ENCODE data around the gene HOXD13.

Gene HOXD13

DNA sequence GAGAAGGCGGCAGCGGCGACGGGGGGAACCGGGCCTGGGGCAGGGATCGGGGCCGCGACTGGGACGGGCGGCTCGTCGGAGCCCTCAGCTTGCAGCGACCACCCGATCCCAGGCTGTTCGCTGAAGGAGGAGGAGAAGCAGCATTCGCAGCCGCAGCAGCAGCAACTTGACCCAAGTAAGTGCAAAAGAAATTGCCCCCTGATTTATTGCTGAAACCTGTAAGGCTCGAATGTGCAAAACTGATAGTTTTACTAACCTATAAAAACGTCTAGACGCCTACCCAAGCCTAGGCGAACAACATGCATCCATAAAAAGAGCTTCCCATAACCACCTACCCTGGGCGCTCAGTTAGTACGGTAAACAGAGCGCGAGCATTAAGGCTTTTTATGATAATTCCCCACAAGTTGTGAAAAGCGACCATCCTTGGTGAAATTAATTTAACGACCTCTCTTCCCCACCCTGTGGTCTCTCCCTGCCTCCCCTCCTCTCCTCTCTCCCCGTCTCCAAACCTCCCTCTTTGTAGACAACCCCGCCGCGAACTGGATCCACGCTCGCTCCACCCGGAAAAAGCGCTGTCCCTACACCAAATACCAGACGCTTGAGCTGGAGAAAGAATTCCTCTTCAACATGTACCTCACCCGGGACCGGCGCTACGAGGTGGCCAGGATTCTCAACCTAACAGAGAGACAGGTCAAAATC is 31.0 kb downstream of the HOXD13 start:
- peak overlapping the region; percentile 55 for H3K4me3 ChIP-seq (ENCODE audit: insufficient read length, low read depth)
- H3K27me3 ChIP-seq (ENCODE audit: insufficient read depth, insufficient read length): peaks cover 99% of the 10 kb centered on the region

GRCh38 chr2:176124110-176124946 is 31.8 kb downstream of the HOXD13 start:
- H3K36me3 ChIP-seq (ENCODE audit: insufficient read depth, insufficient read length, low read length): no peaks in the 10 kb centered on the region
- no peak for DNase-seq (ENCODE audit: low read depth, low spot score)
- peaks cover 8% of the 10 kb centered on the region for H3K4me1 ChIP-seq (ENCODE audit: insufficient read depth, insufficient read length)
- no peak overlapping the region for H3K4me3 ChIP-seq (ENCODE audit: insufficient read length, low read depth)
- no peak overlapping the region for H3K9ac ChIP-seq (ENCODE audit: insufficient read length, low read depth)
- no peak for TF ChIP-seq ZNF274 (IDR thresholded peaks at IDR 0.05; ENCODE audit: low read depth, low read length)
- no peak for TF ChIP-seq SUZ12 (IDR thresholded peaks at IDR 0.05; ENCODE audit: extremely low read depth, insufficient read depth, insufficient read length)
- TF ChIP-seq YY1 (IDR thresholded peaks at IDR 0.05; ENCODE audit: insufficient read depth, insufficient read length): no peak
- peaks cover 100% of the 10 kb centered on the region for H3K27me3 ChIP-seq (ENCODE audit: insufficient read depth, insufficient read length)
- no peaks in the 10 kb centered on the region for H3K9me3 ChIP-seq (ENCODE audit: insufficient read depth, low read length)

More for the DNA sequence above, 31.0 kb downstream of the HOXD13 start:
- Histone ChIP-seq H3K9me3 (ENCODE audit: insufficient read depth, low read length) (no peaks in the 10 kb centered on the region; the same call in 1 of the 2 replicates), H3K4me1 (ENCODE audit: insufficient read depth, insufficient read length) (peaks cover 3% of the 10 kb centered on the region), H3K9ac (ENCODE audit: insufficient read length, low read depth) (no peak overlapping the region), H3K36me3 (ENCODE audit: insufficient read depth, insufficient read length, low read length) (no peaks in the 10 kb centered on the region)
- TF ChIP-seq ZNF274 (IDR thresholded peaks at IDR 0.05; ENCODE audit: low read depth, low read length) (no peak), YY1 (IDR thresholded peaks at IDR 0.05; ENCODE audit: insufficient read depth, insufficient read length) (no peak), SUZ12 (IDR thresholded peaks at IDR 0.05; ENCODE audit: extremely low read depth, insufficient read depth, insufficient read length) (peak; percentile 80)
- DNase-seq (ENCODE audit: low read depth, low spot score): no peak

DNA sequence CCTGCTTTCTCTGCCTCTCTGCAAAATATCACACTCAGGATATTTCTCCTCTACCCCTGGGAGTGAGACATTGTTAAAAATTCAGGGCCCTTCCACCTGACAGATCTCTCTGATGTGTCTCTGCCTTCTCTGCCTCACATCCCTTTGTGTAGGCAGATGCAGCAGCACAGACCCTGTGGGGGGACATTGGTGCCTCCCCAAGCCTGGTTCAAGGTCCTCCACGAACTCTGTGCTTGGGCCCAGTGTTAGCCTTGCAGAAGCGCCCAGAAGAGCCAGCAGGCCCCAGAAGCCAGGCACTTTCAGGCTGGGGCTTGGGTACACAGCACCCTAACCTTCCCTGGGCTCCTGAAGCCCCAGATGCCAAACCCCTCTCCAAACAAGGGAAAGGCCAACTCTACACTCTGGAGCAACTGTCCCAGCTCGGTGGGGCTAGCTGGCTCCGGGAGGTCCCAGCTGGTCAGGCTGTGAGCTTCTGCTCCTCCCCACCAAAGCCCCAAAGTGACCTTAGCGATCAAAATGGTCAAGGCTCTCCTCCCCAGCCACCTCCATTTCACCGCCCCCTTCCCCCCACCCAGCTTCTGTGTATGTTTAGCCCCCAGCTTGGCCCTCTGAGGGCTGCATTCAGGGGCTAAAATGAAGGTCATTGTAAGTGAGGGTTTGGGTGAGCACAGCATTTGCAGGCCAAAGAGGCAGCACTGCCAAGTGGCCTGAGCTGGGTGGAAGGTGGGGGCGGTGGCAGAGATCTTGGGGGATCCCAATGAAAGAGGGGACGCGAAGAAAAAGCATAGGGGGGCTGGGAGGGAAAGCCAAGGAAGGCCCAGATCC is 32.6 kb downstream of the HOXD13 start:
- H3K27me3 ChIP-seq (ENCODE audit: insufficient read depth, insufficient read length): peaks cover 99% of the 10 kb centered on the region
- H3K4me3 ChIP-seq (ENCODE audit: insufficient read length, low read depth): no peak overlapping the region
- no peak overlapping the region for H3K9ac ChIP-seq (ENCODE audit: insufficient read length, low read depth)
- TF ChIP-seq ZNF274 (IDR thresholded peaks at IDR 0.05; ENCODE audit: low read depth, low read length) (no peak), YY1 (IDR thresholded peaks at IDR 0.05; ENCODE audit: insufficient read depth, insufficient read length) (no peak), SUZ12 (IDR thresholded peaks at IDR 0.05; ENCODE audit: extremely low read depth, insufficient read depth, insufficient read length) (no peak)
- no peaks in the 10 kb centered on the region for H3K9me3 ChIP-seq (ENCODE audit: insufficient read depth, low read length)
- DNase-seq (ENCODE audit: low read depth, low spot score): no peak
- peaks cover 10% of the 10 kb centered on the region for H3K4me1 ChIP-seq (ENCODE audit: insufficient read depth, insufficient read length)
- H3K36me3 ChIP-seq (ENCODE audit: insufficient read depth, insufficient read length, low read length): no peaks in the 10 kb centered on the region

- DNase-seq (ENCODE audit: low read depth, low spot score): no peak
- Histone ChIP-seq H3K9ac (ENCODE audit: insufficient read length, low read depth) (no peak overlapping the region), H3K4me3 (ENCODE audit: insufficient read length, low read depth) (no peak overlapping the region), H3K4me1 (ENCODE audit: insufficient read depth, insufficient read length) (peaks cover 11% of the 10 kb centered on the region), H3K36me3 (ENCODE audit: insufficient read depth, insufficient read length, low read length) (no peaks in the 10 kb centered on the region), H3K27me3 (ENCODE audit: insufficient read depth, insufficient read length) (peaks cover 99% of the 10 kb centered on the region), H3K9me3 (ENCODE audit: insufficient read depth, low read length) (no peaks in the 10 kb centered on the region)
- no peak for TF ChIP-seq ZNF274 (IDR thresholded peaks at IDR 0.05; ENCODE audit: low read depth, low read length)
- TF ChIP-seq SUZ12 (IDR thresholded peaks at IDR 0.05; ENCODE audit: extremely low read depth, insufficient read depth, insufficient read length): no peak
- no peak for TF ChIP-seq YY1 (IDR thresholded peaks at IDR 0.05; ENCODE audit: insufficient read depth, insufficient read length)
Measured at GRCh38 chr2:176125772-176126054, 33.2 kb downstream of the HOXD13 start.

DNA sequence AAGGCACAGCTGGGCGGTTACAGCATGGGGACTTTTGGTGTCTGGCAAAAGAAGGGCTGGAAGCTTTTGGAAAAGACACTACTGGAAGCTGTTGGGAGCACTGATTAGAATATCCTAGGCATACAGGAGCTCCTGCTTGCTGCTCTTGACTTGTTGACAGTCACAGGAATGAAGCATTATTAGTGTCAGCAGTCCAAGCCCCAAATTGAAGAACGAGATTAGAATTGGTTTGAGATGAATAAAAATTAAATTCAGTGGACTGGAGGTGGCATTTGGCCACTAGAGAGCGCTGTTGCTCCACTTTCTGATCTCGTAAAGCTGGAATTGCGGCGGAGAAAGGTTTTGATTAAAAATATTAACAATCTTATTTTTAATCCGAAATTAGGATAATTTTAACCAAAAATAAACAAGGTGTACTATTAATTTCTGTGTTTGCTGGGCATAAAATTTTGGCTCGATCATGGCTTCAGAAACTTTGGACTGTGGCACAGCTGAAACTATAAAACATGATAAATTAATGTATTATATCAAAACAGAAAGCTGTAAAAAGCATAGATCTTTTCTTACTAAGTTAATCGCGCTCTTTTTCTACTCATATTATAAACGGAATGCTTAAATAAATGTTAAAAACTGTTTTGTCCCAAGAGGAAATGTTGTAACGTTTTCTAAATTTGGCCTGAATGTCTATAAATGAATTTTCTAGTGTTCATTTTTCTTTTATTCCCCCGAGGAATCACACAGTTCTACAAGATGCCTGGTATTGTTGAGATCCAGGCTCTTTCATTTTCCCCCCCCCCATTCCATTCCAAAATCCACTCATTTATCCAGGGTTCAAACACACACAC is 34.6 kb downstream of the HOXD13 start:
- no peaks in the 10 kb centered on the region for H3K9me3 ChIP-seq (ENCODE audit: insufficient read depth, low read length)
- H3K36me3 ChIP-seq (ENCODE audit: insufficient read depth, insufficient read length, low read length): no peaks in the 10 kb centered on the region
- H3K4me1 ChIP-seq (ENCODE audit: insufficient read depth, insufficient read length): peaks cover 9% of the 10 kb centered on the region
- peaks cover 99% of the 10 kb centered on the region for H3K27me3 ChIP-seq (ENCODE audit: insufficient read depth, insufficient read length)
- no peak for TF ChIP-seq YY1 (IDR thresholded peaks at IDR 0.05; ENCODE audit: insufficient read depth, insufficient read length)
- TF ChIP-seq ZNF274 (IDR thresholded peaks at IDR 0.05; ENCODE audit: low read depth, low read length): no peak
- no peak for TF ChIP-seq SUZ12 (IDR thresholded peaks at IDR 0.05; ENCODE audit: extremely low read depth, insufficient read depth, insufficient read length)
- no peak overlapping the region for H3K9ac ChIP-seq (ENCODE audit: insufficient read length, low read depth)
- H3K4me3 ChIP-seq (ENCODE audit: insufficient read length, low read depth): no peak overlapping the region
- DNase-seq (ENCODE audit: low read depth, low spot score): no peak

- H3K4me3 ChIP-seq (ENCODE audit: insufficient read length, low read depth): no peak overlapping the region
- H3K9ac ChIP-seq (ENCODE audit: insufficient read length, low read depth): no peak overlapping the region
- peaks cover 9% of the 10 kb centered on the region for H3K4me1 ChIP-seq (ENCODE audit: insufficient read depth, insufficient read length)
- no peaks in the 10 kb centered on the region for H3K9me3 ChIP-seq (ENCODE audit: insufficient read depth, low read length)
- no peak for DNase-seq (ENCODE audit: low read depth, low spot score)
- TF ChIP-seq SUZ12 (IDR thresholded peaks at IDR 0.05; ENCODE audit: extremely low read depth, insufficient read depth, insufficient read length): no peak
- no peak for TF ChIP-seq ZNF274 (IDR thresholded peaks at IDR 0.05; ENCODE audit: low read depth, low read length)
- TF ChIP-seq YY1 (IDR thresholded peaks at IDR 0.05; ENCODE audit: insufficient read depth, insufficient read length): no peak
- H3K36me3 ChIP-seq (ENCODE audit: insufficient read depth, insufficient read length, low read length): no peaks in the 10 kb centered on the region
- peaks cover 99% of the 10 kb centered on the region for H3K27me3 ChIP-seq (ENCODE audit: insufficient read depth, insufficient read length)
Measured at GRCh38 chr2:176127774-176128072, 35.2 kb downstream of the HOXD13 start.
